GM18508 (cell line): Measurements from ENCODE around the gene ANGPTL5.
"Not testable (repeated sequence)": the region's sequence is repeated elsewhere in the genome, so short reads cannot be mapped to it uniquely, and the experiment has no call there.

ENCODE experiments used
- ATAC-seq: cut with Tn5 transposase; IDR thresholded peaks from one replicate; pipeline ENCODE4 v1.9.1; 2021; ENCODE audit warnings: moderate number of reproducible peaks; ENCODE audit not compliant: insufficient read depth, unreplicated experiment

Gene ANGPTL5

GRCh38 chr11:101894505-101894904 lies 21.8 kb downstream of the ANGPTL5 start:
- no peak for ATAC-seq

GRCh38 chr11:101889767-101890166 lies 26.6 kb downstream of the ANGPTL5 start:
- ATAC-seq, result no peak

DNA sequence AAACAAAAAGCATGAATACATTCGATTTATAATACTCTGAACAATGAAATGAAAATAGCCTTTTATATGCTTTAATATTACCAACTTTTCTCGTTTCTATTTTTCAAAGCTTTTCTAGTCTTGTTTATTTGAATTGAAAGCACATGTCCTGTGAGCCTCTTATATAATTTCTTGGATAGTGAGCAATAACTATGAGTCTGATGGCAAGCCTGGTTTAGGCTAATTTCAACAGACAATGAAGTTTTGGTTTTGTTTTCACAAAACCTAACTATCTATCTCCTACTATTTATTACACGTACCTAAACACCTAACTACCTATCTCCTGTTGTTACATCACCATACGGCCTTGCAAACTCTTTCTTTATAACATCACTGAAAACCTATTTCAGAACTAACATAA lies 30.7 kb downstream of the ANGPTL5 start:
- ATAC-seq, result no peak

- ATAC-seq, result no peak
These were observed 34.7 kb downstream of the ANGPTL5 start for GRCh38 chr11:101881586-101881985.

GRCh38 chr11:101880222-101880621 lies 36.1 kb downstream of the ANGPTL5 start:
- ATAC-seq, result no peak

DNA sequence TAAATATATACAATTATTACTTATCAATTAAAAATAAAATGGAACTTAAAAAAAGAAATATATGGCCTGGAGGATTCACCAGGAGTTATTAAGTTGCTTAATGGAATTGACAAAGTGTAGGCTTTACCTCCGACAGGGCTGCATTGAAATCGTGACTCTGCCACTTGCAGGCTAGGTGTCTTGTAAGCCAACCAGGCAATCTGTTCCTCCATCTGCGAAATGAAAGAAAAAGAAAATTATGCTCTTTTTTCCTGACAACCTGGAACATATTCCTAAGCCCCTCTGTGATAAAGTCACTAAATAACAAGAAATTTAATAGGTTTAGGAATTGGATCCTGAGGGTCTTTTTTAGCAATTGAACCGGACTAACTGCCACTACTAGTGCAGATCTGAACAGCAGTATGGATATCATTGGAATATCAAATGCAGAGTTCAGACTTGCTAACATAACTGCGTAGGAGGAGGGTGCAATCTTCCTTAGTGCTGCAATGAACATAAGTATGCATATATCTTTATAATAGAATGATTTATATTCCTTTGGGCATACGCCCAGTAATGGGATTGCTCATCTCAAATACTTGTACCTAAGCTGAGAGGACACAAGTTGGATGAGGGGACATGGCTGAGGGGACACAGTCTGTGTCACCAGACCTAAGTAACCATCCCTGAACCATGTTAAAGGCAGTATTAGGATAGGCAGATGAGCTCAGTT lies 44.0 kb downstream of the ANGPTL5 start:
- ATAC-seq, result no peak

GRCh38 chr11:101870510-101870909 lies 45.8 kb downstream of the ANGPTL5 start:
- no peak for ATAC-seq

GRCh38 chr11:101867951-101868350 lies 48.4 kb downstream of the ANGPTL5 start:
- ATAC-seq, result no peak

- ATAC-seq, result no peak
These were observed 49.5 kb downstream of the ANGPTL5 start for GRCh38 chr11:101866619-101867491.

DNA sequence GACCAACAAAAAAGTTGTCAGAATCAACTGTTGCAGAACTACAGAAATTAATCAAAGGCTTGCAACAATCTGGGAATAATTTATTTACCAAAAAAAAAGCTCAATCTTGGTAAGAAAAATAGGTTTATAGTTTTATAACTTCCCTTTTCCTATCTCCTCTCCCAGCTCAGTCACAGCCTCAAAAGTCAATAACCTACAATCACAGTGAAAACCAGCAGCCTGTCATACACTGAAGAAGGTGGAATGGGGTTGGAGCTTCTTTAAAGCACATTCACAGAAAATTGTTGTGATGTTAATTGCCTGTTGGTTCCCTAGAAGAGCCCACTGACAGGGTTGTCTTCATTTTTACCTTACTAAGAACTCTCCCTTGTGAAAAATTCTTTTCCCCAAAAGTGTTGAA lies 52.2 kb downstream of the ANGPTL5 start:
- no peak for ATAC-seq

DNA sequence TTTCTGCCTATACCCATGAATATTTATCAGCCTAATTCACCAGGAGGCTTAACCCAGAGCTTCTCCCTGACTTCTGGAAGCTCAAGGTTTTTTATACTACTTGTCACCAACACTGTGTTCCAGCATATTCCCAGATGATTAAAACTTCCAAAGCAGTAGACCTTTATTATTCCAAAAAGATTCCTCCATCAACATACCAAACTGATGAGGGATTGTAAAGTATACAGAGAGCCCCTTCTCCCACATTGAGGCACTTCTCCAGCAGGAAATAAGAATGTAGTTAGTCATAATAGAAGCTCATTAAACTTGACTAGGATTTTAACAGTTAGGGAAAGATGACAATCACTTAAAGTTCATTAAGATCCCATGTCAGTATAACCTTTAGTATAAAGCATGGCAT lies 53.0 kb downstream of the ANGPTL5 start:
- ATAC-seq, result no peak

- ATAC-seq, result no peak
These were observed 53.7 kb downstream of the ANGPTL5 start for GRCh38 chr11:101862391-101863233.

GRCh38 chr11:101860696-101861427 lies 55.5 kb downstream of the ANGPTL5 start:
- ATAC-seq, result peak; percentile 86

DNA sequence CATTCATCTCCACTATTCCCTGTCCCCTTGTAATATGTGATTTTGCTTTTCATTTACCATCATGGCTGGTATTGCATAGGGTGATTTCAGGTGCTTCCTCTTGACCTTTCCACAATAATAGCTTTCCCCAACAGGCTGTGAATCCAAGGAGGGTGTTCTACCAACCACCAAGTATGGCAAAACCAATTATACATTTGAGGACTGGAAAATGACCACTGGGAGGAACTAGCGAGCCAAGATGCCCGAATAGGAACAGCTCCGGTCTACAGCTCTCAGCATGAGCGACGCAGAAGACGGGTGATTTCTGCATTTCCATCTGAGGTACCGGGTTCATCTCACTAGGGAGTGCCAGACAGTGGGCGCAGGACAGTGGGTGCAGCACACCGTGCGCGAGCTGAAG lies 64.1 kb downstream of the ANGPTL5 start:
- not testable (repeated sequence) for ATAC-seq

DNA sequence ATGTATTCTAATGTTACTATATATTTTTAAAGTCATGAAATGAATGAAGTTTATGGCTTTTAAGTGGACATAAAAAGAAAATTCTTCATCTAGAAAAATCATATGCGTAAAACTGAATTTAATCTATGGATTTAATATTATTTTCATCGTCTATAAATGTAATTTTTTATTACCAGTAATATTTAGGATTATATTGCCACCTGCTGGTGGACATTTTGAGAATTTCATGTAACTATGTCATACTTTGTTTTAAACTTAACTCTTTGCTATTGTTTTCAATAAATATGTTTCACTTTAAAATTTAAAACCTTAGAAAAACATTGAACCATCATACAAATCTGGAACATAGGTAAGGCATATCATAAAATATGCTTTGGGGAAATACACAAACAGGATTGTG lies 68.1 kb downstream of the ANGPTL5 start:
- no peak for ATAC-seq

- no peak for ATAC-seq
These were observed 71.7 kb downstream of the ANGPTL5 start for GRCh38 chr11:101844608-101845007.

GRCh38 chr11:101840704-101841103 lies 75.6 kb downstream of the ANGPTL5 start:
- no peak for ATAC-seq
